H1 (cell line): ENCODE measurements around the gene THAP4. TPM values are rescaled to one million over a fixed set of nuclear protein-coding genes. Genes with fewer than 3 reads are reported as not detected.

Experiments
- CTCF ChIA-PET: fragments of 300-600 bp; sonication (Branson Sonifier 250); formaldehyde crosslinking; loops from one replicate; lab custom pipeline; 2021; ENCODE audit not compliant: partially characterized antibody; lab: Charles Lee
- POLR2A ChIA-PET: fragments of 300-600 bp; sonication (Branson Sonifier 250); formaldehyde crosslinking; loops from one replicate; lab custom pipeline; 2021; ENCODE audit warnings: inconsistent platforms; ENCODE audit not compliant: partially characterized antibody; lab: Charles Lee
- DNase-seq, 2 experiments: peaks; one replicate each; pipeline versions ENCODE4 v3.0.0 to v3.0.0-alpha.2; 2010 to 2022; ENCODE audit warnings: low spot score in 2 of 2, low read depth in 1 of 2, mixed read lengths in 1 of 2
- FAIRE-seq: peaks from 2 replicates; lab custom pipeline; 2011; peaks lifted over from hg19 to GRCh38; lab: Jason Lieb, UNC
- H2AFZ ChIP-seq: 2 replicates; pipeline ENCODE4 v1.8.1; 2012; ENCODE audit warnings: low read length, inconsistent platforms
- H2AK5ac ChIP-seq: 2 replicates; pipeline ENCODE4 v1.6.1; 2013; ENCODE audit warnings: low read depth, low read length
- H2BK120ac ChIP-seq: replicated peaks from 2 replicates; pipeline ENCODE3; 2013; ENCODE audit warnings: low read depth, low read length, inconsistent platforms
- H2BK12ac ChIP-seq: 2 replicates; pipeline ENCODE4 v1.6.1; 2013; ENCODE audit warnings: low read depth, low read length
- H2BK15ac ChIP-seq: 2 replicates; pipeline ENCODE4 v1.6.1; 2013; ENCODE audit warnings: low read length
- H2BK20ac ChIP-seq: 2 replicates; pipeline ENCODE4 v1.6.1; 2013; ENCODE audit warnings: low read length
- H2BK5ac ChIP-seq: 2 replicates; pipeline ENCODE4 v1.6.1; 2013; ENCODE audit warnings: low read depth, low read length
- H3K14ac ChIP-seq: 2 replicates; pipeline ENCODE4 v1.6.1; 2013; ENCODE audit warnings: inconsistent platforms; ENCODE audit not compliant: insufficient read length
- H3K18ac ChIP-seq: 2 replicates; pipeline ENCODE4 v1.6.1; 2013; ENCODE audit warnings: low read length; ENCODE audit errors: extremely low read depth
- H3K23ac ChIP-seq: 2 replicates; pipeline ENCODE4 v1.6.1; 2013; ENCODE audit warnings: inconsistent platforms; ENCODE audit not compliant: insufficient read length
- H3K23me2 ChIP-seq: 2 replicates; pipeline ENCODE4 v1.6.1; 2013; ENCODE audit warnings: low read depth, low read length
- H3K27ac ChIP-seq: 2 replicates; pipeline ENCODE4 v1.6.1; 2011; ENCODE audit warnings: low read depth, low read length, inconsistent platforms
- H3K27me3 ChIP-seq, 4 experiments: replicated peaks in 1 of 4; 1 replicate in 1 of 4; 2 replicates in 3 of 4; pipeline versions ENCODE4 v1.6.1 to v1.8.1; 2011 to 2013; ENCODE audit warnings: low read length in 3 of 4, mild to moderate bottlenecking in 3 of 4, inconsistent platforms in 2 of 4, mixed read lengths in 2 of 4, moderate library complexity in 1 of 4; ENCODE audit not compliant: control insufficient read depth in 3 of 4, insufficient read depth in 3 of 4; ENCODE audit errors: extremely low read depth in 1 of 4
- H3K36me3 ChIP-seq, 4 experiments: 2 replicates each; pipeline versions ENCODE4 v1.6.1 to v1.8.1; 2011 to 2013; ENCODE audit warnings: mild to moderate bottlenecking in 4 of 4, low read length in 3 of 4, moderate library complexity in 2 of 4, control low read depth in 1 of 4, inconsistent platforms in 1 of 4; ENCODE audit not compliant: insufficient read depth in 4 of 4, control insufficient read depth in 2 of 4
- H3K4ac ChIP-seq: replicated peaks from 2 replicates; pipeline ENCODE3; 2013; ENCODE audit warnings: low read length, low read depth, mixed read lengths, inconsistent platforms; ENCODE audit not compliant: insufficient read length
- H3K4me1 ChIP-seq, 4 experiments: replicated peaks in 1 of 4; 1 replicate in 1 of 4; 2 replicates in 3 of 4; pipeline versions ENCODE4 v1.6.1 to v1.8.1; 2011 to 2013; ENCODE audit warnings: low read length in 3 of 4, inconsistent platforms in 2 of 4, mixed read lengths in 1 of 4; ENCODE audit not compliant: insufficient read depth in 4 of 4, control insufficient read depth in 3 of 4
- H3K4me2 ChIP-seq, 2 experiments: 2 replicates each; pipeline versions ENCODE4 v1.6.1 to v1.8.1; 2011 to 2013; ENCODE audit warnings: low read depth in 2 of 2, low read length in 2 of 2, control low read depth in 1 of 2, inconsistent platforms in 1 of 2, mild to moderate bottlenecking in 1 of 2; ENCODE audit not compliant: insufficient read depth in 1 of 2
- H3K4me3 ChIP-seq, 4 experiments: fragments of 200-600, 300-600 bp in 1 of 4; sonication (generic), shearing (Covaris generic), sonication (Bioruptor Twin) in 1 of 4; 2 replicates each; pipeline versions ENCODE4 v1.5.1 to v1.8.1; 2011 to 2016; ENCODE audit warnings: low read length in 4 of 4, low read depth in 3 of 4, control low read depth in 2 of 4, inconsistent platforms in 2 of 4, mild to moderate bottlenecking in 2 of 4, mixed read lengths in 1 of 4, moderate library complexity in 1 of 4; ENCODE audit not compliant: insufficient read depth in 2 of 4; ENCODE audit errors: extremely low read depth in 1 of 4
- H3K56ac ChIP-seq: replicated peaks from 2 replicates; pipeline ENCODE3; 2013; ENCODE audit warnings: low read depth, mild to moderate bottlenecking, mixed read lengths, low read length, inconsistent platforms; ENCODE audit not compliant: insufficient read length
- H3K79me1 ChIP-seq: 2 replicates; pipeline ENCODE4 v1.6.1; 2013; ENCODE audit warnings: low read depth, low read length, control low read depth
- H3K79me2 ChIP-seq, 2 experiments: 2 replicates each; pipeline versions ENCODE4 v1.6.1 to v1.8.1; 2012 to 2013; ENCODE audit warnings: low read length in 2 of 2, mild to moderate bottlenecking in 2 of 2, inconsistent platforms in 1 of 2; ENCODE audit not compliant: insufficient read depth in 2 of 2, control insufficient read depth in 1 of 2
- H3K9ac ChIP-seq, 4 experiments: replicated peaks in 1 of 4; 1 replicate in 1 of 4; 2 replicates in 3 of 4; pipeline versions ENCODE4 v1.6.1 to v1.8.1; 2011 to 2013; ENCODE audit warnings: low read depth in 3 of 4, low read length in 3 of 4, control low read depth in 2 of 4, mild to moderate bottlenecking in 2 of 4, moderate library complexity in 2 of 4, inconsistent platforms in 1 of 4; ENCODE audit errors: extremely low read depth in 1 of 4
- H3K9me3 ChIP-seq, 2 experiments: 2 replicates each; pipeline versions ENCODE4 v1.6.1 to v1.8.1; 2012 to 2013; ENCODE audit warnings: mild to moderate bottlenecking in 2 of 2, moderate library complexity in 2 of 2, control low read depth in 1 of 2, inconsistent platforms in 1 of 2, low read depth in 1 of 2, low read length in 1 of 2, mixed read lengths in 1 of 2; ENCODE audit not compliant: insufficient read depth in 2 of 2
- H4K20me1 ChIP-seq, 2 experiments: replicated peaks in 1 of 2; 2 replicates each; pipeline versions ENCODE3 to v1.8.1; 2011 to 2013; ENCODE audit warnings: inconsistent platforms in 2 of 2, low read length in 2 of 2, mild to moderate bottlenecking in 1 of 2; ENCODE audit not compliant: insufficient read depth in 2 of 2, control insufficient read depth in 1 of 2
- H4K5ac ChIP-seq: 2 replicates; pipeline ENCODE4 v1.6.1; 2013; ENCODE audit warnings: low read length, low read depth, mixed read lengths, inconsistent platforms; ENCODE audit not compliant: insufficient read length
- H4K8ac ChIP-seq: 2 replicates; pipeline ENCODE4 v1.8.0; 2013; ENCODE audit warnings: mild to moderate bottlenecking, moderate library complexity, low read length, inconsistent platforms; ENCODE audit not compliant: insufficient read depth; ENCODE audit errors: extremely low read depth
- H4K91ac ChIP-seq: replicated peaks from 2 replicates; pipeline ENCODE3; 2013; ENCODE audit warnings: low read length, mixed read lengths, inconsistent platforms; ENCODE audit not compliant: insufficient read length
- POLR2AphosphoS5 ChIP-seq: IDR thresholded peaks from 2 replicates; pipeline ENCODE4 v1.6.1; 2011; ENCODE audit warnings: low read depth, low read length
- SP4 ChIP-seq: IDR thresholded peaks from 2 replicates; pipeline ENCODE4 v1.6.1; 2012; ENCODE audit warnings: low read length, inconsistent platforms
- WGBS, 2 experiments: shearing (Covaris generic) in 1 of 2; methylation state at CpG; one replicate each; pipeline versions ENCODE4 v1.1.6 to v1.1.7; 2013 to 2015; ENCODE audit warnings: low lambda C conversion rate in 2 of 2, mixed read lengths in 2 of 2, inconsistent platforms in 1 of 2, low coverage in 1 of 2, missing lambda C conversion rate in 1 of 2; ENCODE audit not compliant: insufficient replicate concordance in 2 of 2, insufficient coverage in 1 of 2, insufficient read length in 1 of 2; ENCODE audit errors: extremely low coverage in 1 of 2, missing lambda C conversion rate in 1 of 2; 5-methylcytosine and 5-hydroxymethylcytosine counted together
- polyA plus RNA-seq, 7 experiments: library from polyadenylated mRNA; depleted of rRNA in 3 of 7; stranded (reverse) in 5 of 7; unstranded in 2 of 7; fragments of >200 nt in 5 of 7; fragments of 200-250 nt in 2 of 7; gene quantifications; 1 replicate in 5 of 7; 2 replicates in 1 of 7; 4 replicates in 1 of 7; pipeline versions ENCODE4 v1.2.1 to v1.2.3, GENCODE V29; 2011 to 2013; ENCODE audit warnings: missing spikeins in 2 of 7, mixed read lengths in 2 of 7
- total RNA-seq: library from RNA; stranded (reverse); fragmentation: NEBNext Ultra II Directional; extraction: Animal tissue kit (Norgen Biotek cat#: 25700); gene quantifications from 2 replicates; pipeline ENCODE4 v1.2.1, GENCODE V29; 2021

Gene THAP4
- total and polyA plus RNA-seq, 2 of the 8 experiments (the other 6 are each of a cell fraction or from before 2014, with no cell fraction given) = 78.9 to 83.6 TPM

- Histone ChIP-seq H2BK15ac (no peak overlapping the region), H3K4me3 (no peak overlapping the region), H4K5ac (no peak overlapping the region), H3K4me2 (no peak overlapping the region), H3K23ac (no peak overlapping the region), H3K79me1 (peaks cover 3% of the 10 kb centered on the region; the same call in 1 of the 2 replicates), H3K36me3 (peaks cover 16 to 49% (median 31%) of the 10 kb centered on the region in 4 experiments; a peak in 7 of 8 replicates), H2BK5ac (no peak overlapping the region), H3K9ac (no peak overlapping the region), H3K18ac (no peak overlapping the region), H4K91ac (no peak overlapping the region), H2BK20ac (no peak overlapping the region), H3K27me3 (no peaks in the 10 kb centered on the region), H2AK5ac (no peak overlapping the region), H3K56ac (no peak overlapping the region), H3K27ac (no peak overlapping the region), H4K20me1 (peaks cover 7 to 21% of the 10 kb centered on the region in 2 experiments), H2BK120ac (no peak overlapping the region), H4K8ac (no peak overlapping the region), H3K23me2 (no peaks in the 10 kb centered on the region), H3K14ac (no peak overlapping the region), H2AFZ (no peak overlapping the region), H2BK12ac (no peak overlapping the region), H3K4me1 (no peaks in the 10 kb centered on the region), H3K4ac (no peak overlapping the region), H3K79me2 (peaks cover 0 to 4% of the 10 kb centered on the region in 2 experiments; a peak in 1 of 4 replicates), H3K9me3 (no peaks in the 10 kb centered on the region)
- POLR2A ChIA-PET = interaction anchor here (1.1 to 20.2 kb wide), 7 partner anchors 7 to 30 kb away, joined by 3 to 265 read pairs (median 4); partner anchors contain the start of genes DTYMK and ING5
- TF ChIP-seq POLR2AphosphoS5 (peak; percentile 44), SP4 (no peak)
- CTCF ChIA-PET = interaction anchor here (0.9 to 2.9 kb wide), 4 partner anchors 14 to 200 kb away, joined by 3 to 11 read pairs (median 4); no protein-coding TSS in a partner anchor
- FAIRE-seq (no peak), DNase-seq (no peak)
- WGBS, 2 experiments = 88% methylated on average over 21 of the region's 22 CpGs; no CpG with 5 or more reads in 1 of the 2 experiments
These were observed 42.0 kb upstream of the THAP4 start for GRCh38 chr2:241678784-241679540.
